DLD1 (cell line): ENCODE measurements around the gene CARD10.

Experiments
- in situ Hi-C: cut with HindIII; loops from 2 replicates; pipeline ENCODE4 v1.10.0; 2017; ENCODE audit warnings: low sequenced_read_pairs

Gene CARD10

DNA sequence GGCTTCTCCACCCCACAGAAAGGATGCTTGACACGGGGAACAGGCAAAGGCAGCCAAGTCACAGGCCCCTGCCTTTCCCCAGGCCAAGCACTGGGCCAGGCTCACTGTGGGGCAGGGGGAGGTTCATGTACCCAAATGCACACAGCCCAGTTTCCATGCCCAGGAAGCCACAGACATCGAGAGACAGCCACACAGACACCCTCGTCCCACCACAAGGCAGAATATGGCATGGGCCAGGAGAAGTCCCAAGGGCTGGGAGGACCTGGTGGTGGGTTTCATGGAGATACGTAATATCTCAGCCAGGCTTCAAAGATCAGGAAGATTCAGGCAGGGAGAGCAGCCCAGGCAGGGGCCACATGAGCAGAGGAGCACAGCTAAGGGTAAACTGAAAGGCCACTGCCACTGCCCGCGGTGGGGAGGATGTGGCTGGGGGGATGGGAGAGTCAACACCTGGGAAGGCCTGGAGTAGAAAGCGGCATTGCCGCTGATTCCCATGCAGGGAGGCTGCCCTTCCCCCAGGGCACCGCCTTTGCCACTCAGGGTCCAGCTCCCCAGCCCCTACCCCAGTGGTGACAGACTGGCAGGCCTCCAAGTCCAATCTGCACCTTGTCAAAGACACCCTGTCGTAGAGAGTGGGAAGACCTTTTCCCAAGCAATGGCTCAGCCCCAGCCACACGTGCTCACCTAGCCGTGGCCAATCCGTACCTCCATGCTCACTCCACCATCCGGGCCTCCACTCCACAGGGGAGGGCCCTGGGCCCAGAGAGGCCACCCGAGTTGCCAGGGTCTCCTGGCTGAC lies 30.7 kb downstream of the CARD10 start:
- in situ Hi-C loops: no loop called here

DNA sequence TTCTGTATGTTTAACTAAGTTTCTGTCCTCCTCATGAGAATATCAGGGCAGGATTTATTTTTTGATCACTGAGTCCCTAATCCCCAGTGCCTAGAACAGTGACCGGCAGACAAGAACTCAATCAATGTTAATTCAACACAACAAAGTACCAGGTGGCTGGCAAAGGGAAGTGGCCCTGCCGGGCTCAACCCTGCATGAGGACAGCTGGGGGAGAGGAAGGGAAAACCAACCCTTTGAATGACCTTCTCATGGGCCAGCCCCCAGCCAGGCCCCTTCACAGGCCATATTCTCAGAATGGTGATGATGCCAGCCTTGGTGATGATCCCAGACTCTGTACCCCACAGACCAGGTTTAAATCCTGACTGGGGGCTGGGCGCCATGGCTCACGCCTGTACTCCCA lies 31.6 kb downstream of the CARD10 start:
- in situ Hi-C loops: no loop called here

DNA sequence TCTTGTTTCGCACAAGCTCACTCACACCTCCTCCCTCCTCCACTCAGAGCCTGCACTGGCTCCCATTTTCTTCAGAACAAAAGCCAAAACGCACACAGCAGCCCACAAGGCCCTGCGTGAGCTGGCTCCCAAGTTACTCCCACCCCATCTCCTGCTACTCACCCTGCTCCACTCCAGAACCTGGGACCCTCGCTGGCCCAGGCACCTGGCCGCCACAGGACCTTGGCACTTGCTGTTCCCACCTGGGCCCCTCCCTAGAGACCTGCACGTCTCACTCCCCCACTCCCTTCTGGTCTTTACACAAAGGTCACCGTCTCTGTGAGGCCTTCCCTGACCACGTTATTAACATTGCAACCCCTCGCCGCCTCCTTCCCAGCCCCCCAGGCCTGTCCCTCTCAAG lies 32.1 kb downstream of the CARD10 start:
- in situ Hi-C loops: no loop called here

DNA sequence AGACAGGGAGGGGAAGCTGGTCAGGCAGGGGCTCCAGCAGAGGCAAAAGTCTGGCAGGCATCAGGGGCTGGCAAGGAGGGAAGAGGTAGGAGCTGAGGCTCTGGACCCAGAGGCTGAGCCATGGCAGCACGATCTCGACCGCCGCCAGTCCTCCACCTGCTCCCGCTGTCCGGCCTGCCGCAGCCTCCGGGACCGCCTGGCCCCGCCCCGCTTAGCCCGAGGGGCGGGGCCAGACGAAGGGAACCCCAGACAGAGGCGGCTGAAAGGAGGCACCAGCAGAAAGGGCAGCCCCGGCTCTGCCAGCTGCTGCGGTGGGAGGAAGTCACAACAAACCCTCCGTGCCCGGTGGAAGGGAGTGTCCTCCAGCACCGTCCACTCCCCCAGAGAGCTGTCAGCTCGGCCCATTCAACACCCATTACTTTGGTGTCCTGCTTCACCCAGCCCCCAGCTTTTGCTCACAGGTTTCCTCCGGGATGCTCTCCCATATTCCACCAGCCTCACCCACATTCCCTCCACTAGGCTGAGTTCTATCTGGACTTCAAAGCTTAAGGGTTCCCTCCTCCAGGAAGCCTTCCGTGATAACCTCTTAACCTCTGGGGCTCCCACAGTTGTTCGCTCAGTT lies 32.9 kb downstream of the CARD10 start, which contains the start of gene MFNG:
TSS of gene MFNG (minus strand) at position 161 of the 622 bp plus-strand sequence. CDS start 207 bp downstream, outside the sequence.
- in situ Hi-C loops: no loop called here

DNA sequence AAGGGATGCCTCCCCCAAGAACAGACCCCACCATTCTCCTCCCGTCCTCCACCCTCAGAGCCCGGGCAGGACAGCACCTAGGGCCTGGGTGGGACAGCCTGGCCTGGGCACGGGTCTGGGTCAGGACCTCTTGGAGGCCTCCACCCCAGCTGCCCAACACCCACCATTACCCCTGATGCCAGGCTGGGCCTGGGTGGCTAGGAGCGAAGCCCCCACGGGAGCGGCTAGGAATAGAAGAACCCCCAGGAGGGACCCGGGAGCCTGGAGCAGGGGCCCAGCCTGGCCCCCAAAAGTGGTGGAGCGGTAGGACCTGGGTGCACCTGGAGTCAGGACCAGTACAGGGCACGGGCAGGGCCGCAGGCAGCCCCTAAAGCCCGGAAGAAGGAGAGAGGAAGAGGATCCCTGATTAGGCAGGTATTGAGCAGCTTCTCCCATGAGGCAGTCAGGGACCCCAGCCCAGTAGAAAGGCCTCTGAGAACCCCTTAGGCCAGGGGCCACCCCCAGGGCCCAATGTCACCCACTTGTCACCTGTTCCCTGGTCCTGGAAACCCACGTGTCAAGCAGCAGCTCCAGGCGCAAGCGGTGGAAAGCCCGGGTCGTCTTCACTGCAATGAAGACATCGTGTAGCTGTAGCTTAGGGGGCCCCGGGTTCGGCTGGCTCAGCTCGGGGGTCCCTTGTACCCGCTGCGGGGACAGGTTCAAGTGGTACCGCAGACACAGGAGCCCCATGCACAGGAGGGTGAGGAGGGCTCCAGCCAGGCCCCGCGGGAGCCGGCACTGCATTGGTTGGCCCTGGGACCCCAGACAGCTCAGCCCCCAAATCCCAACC lies 33.6 kb downstream of the CARD10 start:
- in situ Hi-C loops: no loop called here

DNA sequence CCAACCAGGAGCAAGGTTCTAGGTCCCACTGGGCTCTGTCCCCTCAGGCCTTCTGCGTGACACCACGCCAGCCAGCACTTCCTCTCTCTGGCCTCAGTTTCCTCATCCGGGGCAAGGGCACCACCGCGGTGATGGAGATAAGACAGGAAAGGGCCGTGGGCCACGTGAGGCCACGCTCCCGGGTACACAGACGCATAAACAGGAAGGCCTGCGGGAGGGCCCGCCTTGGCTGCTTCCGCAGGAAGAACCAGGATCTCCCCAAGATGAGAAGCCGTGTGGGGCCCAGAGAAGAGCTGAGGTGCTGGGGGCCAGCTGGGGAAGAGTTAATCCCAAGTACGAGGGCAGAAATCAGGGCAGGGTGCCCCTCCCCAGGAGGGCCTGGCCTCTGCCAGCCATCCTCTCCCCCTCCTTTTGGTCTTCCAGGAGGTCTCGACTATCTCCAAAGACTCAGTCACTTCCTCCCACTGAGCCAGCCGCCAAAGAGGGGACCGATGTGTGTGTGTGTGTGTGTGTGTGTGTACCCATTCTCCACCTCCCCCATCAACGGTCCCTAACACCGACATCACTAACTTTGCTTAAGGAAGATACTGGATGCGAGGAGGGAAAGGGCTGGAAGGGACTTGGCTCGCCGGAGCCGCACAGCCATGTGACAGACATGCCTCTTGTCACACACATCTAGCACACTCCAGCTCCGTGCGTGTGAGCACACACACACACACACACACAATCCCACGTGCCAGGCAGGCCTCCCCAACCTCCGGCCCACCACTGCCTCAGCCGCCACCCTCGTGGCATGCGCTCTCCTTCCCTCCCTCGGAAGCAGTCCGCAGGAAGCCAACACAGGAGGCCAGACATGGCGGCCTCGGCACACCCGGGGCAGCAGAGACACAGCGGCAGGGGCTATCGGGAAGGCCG lies 34.5 kb downstream of the CARD10 start:
- in situ Hi-C loops: no loop called here

DNA sequence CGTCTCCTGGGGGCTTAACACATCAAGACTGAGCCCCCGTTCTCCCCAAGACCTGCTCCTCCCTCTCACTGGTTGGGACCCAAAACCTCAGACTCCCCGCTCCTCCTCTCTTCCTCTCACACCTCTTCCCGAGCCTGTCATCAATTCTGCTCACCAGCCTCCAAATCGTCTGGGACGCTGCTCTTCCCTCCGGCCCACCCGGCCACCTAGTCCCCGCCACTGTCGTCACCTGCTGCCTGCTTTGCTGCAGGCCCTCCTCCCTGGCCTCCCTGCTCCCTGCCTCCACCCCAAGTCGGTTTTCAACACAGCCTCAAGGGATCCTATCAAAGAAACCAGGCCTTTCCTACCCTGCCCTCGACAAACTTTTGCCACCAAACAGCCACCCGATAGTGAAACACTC lies 36.2 kb downstream of the CARD10 start:
- in situ Hi-C loops: no loop called here

DNA sequence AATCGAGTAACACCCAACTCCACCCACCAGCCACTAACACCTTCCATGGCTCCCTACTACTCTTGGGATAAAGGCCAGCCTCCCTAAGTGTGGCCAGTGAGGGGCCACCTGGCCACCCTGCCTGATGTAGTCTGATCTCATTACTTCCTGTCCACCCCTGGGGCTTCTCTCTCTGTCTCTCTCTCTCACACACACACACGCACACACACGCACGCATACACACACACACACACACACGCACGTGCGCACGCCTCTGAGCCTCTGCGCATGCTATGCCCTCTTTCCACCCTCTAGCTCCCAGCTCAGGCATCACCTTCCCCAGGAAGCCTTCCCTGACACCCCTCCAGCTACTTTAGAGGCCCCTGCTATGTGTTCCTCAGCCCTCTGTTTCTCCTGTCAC lies 37.0 kb downstream of the CARD10 start:
- in situ Hi-C loops: no loop called here

DNA sequence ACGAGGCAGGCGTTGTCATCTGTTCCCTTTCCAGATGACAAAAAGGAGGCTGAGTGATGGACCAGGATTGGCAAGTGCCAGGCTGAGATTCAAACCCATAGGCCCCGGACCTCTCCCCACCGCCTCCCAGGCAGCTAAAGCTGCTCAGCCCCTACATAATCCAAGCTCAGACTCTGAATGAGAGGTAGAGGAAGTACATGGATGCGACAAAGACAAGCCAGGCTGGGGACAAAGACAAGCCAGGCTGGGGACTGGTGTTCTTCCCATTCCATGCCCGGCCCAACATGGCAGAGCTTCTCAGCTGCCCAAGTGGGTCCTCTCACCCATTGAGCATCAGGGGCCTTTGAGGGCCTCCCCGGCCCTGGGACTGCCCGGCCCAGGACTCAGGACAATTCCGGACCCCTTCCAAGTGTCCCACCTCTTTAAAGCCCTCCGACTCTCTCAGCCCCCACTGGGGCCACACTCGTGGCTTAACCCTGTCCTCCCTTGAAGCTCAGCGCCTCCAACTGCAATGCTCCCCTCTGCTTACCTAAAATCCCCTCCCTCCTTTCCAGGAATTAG lies 37.8 kb downstream of the CARD10 start:
- in situ Hi-C loops: no loop called here

DNA sequence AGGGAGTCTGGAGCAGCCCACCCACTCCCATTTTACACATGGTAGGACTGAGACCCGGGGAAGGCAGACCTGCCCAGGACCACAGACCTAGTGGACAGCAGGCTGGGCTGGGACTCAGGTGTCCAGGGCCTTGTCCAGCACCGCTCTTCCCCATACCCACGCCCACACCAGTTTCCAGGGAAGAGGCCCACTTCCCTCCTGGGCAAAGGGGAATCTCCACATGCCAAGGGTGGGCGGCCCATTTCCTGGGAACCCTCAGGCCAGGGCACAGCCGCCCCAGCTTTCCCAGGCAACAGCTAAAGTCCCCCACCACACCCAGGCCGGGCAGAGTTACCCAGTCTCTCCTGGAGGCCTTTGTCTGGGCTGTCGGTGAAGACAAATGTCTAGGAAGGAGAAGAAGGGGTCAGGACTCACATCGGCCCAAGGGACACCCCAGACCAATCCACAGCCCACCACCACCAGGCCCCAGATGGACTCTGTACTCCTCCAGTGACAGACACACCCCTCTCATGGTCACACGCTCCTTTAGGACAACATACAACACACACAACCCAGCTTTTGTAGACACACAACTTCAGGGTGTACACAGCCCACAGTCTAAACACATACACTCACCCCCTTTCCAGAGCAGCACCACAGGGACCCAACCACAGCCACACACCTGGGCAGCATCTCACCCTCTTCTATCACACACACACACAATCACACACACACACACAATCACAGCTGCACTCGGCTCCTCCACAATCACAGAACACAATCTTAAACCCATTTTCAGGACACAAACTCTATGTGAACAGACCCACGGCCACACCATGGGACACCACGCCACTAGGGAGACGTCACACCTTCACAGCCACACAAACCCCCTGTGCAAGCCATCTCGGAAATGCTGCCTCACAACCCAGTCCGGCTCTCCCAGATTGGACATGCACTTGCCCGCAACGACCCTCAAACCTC lies 38.5 kb downstream of the CARD10 start:
- in situ Hi-C loops: no loop called here

DNA sequence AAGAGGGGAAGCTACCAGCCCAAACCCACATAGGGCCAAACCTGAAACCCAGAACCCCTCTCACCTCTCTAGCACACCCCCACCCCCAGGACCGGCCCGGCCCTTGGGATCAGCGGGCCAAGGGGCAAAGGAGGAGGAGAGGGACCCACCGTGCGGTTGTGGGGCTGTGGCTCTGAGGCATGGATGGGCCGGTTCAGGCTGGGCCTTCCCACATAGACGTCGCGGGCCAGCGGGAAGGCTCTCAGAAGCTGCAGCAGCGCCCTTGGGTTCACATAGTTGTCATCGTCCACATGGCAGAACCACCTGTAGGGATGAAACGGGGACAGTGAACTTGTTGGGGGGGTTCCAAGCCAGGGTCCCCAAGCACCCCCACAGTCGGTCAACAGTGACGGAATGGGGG lies 40.0 kb downstream of the CARD10 start:
- in situ Hi-C loops: no loop called here

DNA sequence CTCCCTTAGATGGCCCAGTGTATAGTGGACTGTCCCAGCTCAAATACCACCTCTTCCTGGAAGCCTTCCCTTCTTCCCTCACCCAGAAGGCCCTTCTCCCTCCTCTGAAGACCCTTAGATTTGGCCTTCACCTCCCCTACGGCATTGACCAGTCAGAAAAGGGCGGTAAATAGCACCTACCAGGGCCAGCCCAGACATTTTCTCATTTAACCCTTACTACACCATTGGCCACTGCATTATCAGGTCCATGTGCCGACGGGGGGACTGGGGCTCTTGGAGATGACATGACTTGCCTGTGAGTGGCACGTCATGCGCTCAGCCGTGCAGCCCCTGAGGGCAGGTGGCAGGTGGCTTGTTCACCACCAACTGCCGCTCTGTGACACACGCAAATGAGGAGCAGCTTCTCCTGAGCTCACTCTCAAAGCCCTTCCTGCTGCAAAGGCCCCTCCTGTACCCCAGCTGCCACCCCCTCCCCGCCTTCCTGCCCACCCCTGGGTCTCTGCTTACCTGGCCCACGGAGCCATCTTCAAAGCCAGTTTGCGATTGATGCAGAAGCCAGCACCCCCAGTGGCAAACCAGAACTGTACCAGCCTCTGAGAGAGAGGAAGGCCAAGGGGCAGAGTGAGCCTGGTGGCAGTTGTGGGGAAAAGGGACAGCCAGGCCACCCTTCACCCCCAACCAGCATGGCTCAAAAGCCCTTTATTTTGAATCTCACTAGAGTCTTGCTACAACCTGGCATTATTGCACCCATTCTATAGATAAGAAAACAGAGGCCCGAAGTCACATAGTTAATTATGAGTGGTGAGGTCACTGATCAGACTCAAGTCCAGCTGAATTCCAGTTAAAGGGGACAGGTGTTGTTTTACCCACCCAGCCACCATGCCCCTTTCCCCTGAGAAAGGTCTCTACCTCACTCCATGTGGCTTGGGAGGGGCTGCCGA lies 42.6 kb downstream of the CARD10 start:
- in situ Hi-C loops: no loop called here

DNA sequence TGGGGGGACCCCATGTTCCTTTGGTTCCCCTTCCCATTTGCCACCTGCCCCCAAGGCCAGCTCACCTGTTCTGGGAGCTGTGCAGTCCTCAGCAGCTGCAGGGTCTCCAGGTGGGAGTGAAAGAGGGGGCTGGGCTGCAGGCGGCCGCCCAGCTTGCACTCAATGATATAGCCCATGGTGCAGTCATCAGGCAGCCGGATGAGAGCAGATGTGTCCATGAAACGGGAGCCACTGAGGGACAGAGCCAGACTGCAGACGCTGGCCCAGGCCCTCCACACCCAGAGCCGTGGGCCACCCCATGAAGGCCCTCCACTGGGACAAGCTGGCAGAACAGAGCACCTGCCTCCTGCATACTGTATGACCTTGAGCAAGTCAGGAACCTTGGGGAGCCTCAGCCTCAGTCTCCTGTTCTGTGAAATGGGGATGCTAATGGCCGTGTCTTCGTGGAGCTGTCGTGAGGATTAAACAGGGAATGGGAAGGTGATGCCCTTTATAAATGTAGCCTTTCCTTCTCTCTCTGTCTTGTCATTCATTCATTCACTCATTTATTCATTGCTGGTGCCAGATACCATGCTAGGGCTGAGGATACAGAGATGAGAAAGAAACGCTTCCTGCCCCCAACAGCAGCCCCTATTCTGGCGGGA lies 44.6 kb downstream of the CARD10 start:
- in situ Hi-C loops: no loop called here

DNA sequence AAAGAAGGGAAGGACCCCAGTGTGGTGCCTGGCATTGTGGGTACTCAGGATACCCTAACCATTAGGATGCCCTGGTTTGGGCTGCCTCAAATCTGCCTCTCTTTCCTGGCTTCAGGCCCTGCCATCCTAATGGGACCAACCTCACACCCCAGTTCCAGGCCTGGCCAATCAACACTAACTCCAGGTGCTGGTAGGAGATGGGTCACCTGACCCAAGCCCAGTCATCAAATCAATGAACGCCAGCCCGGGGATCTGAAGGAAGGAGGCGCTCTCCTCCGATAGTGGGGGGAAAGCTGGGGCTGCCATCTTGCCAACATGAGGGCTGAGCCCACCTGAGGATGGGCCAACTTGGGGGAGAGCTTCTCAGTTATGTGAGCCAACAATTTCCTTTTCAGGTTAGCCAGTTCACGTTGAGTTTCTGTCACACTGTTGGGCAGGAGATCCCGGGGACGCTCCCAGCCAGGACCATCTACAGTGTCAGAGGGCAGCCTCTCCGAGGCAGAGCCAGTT lies 45.7 kb downstream of the CARD10 start:
- in situ Hi-C loops: no loop called here

DNA sequence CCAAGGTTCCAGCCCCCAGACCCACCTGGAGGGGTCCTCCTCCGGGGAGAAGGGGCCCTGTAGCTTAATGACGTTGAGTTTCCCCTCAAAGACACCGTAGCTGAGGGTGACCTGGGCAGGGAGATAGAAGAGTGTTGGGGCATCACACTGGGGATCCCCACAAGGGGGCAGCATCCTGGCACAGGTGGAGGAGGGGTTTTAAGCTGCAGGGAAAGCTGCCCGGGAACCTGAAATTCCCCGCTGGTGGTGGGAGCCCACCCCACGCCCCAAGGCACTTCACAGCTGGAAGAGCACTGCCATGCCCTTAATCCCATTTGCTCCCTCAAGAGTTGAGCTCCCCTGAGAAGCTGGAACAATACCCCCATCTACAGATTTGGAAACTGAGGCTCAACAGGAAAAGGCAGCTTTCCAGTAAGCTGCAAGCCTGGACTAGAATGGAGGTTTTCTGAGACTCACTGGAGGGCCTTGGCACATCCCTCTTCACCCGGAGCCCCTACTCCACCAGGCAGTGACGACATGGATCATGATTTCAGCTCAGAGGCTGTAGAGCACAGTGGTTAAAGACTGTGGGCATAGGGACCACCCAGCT lies 46.7 kb downstream of the CARD10 start:
- in situ Hi-C loops: no loop called here

DNA sequence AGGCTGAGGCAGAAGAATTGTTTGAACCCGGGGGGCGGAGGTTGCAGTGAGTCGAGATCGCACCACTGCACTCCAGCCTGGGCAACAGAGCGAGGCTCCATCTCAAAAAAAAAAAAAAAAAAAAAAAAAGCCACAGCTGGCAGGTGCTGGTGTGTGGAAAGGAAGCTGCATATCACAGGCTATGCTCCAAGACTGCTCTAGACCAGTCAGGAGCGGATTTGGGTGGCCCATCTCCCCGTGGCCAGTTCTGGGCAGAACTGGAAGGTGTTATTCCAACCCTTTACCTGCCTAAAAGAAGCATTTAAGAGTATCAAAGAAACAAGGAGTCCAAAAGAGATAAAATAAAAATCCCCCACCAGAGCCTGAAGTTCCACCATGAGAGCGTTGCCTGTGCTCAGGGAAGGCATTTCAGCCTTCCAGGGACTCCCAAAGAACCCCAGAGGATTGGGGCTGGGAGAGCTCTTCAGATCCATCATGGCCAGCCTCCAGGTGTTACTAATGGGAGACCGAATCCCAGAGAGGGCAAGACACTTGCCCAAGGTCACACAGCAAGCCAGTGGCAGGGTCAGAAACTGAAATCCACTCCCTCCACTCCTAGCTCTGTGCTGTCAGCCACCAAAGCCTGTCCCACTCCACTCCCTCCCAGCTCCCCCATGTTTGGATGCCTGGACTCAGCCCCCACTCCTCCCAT lies 47.3 kb downstream of the CARD10 start:
- in situ Hi-C loops: no loop called here
